Head of caudate nucleus (tissue), 42 donors: ENCODE results near the gene ANO8.

ENCODE experiments used
- DNase-seq, 42 donors: peaks; one replicate each; pipeline versions ENCODE4 v3.0.0 to v3.0.0-alpha.2; 2020 to 2021; ENCODE audit warnings: mixed read lengths in 7 of 42
- intact Hi-C: fragments of 100-400 bp; cut with DNase I; formaldehyde crosslinking; loops from one replicate; pipeline ENCODE4 v1.15.0; 2022

ANO8 gene

GRCh38 chr19:17332360-17332676 is 2.3 kb downstream of the ANO8 start:
- DNase-seq, result no peak
- intact Hi-C loops, result no loop called here

DNA sequence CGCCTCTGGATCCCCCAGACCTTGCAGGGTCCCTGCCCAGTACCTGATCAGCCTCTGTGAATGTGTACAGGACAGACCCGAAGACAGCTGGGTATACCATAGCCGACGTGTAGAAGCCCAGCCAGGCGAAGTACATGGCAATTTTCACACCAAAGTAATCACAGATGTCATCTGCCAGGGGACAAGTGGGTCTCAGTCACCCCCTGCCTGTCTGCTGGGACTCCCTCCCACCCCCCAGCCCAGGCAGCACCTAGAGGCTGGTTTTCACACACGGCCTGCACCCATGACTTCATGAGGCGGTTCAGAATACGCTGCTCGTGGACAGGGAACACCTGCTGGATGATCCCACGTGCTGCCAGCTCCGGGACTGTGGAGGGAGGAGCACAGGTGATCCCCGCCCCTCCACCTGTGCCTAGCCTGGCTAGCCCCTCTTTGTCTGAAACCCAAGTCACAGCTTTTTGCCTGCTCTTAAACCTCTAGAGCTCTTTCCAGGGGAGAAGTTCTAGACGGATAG is 3.6 kb downstream of the ANO8 start:
- intact Hi-C loops, result no loop called here
- DNase-seq, result no peak

GRCh38 chr19:17330262-17331044 is 4.2 kb downstream of the ANO8 start:
- intact Hi-C loops, result no loop called here
- DNase-seq, result no peak

DNA sequence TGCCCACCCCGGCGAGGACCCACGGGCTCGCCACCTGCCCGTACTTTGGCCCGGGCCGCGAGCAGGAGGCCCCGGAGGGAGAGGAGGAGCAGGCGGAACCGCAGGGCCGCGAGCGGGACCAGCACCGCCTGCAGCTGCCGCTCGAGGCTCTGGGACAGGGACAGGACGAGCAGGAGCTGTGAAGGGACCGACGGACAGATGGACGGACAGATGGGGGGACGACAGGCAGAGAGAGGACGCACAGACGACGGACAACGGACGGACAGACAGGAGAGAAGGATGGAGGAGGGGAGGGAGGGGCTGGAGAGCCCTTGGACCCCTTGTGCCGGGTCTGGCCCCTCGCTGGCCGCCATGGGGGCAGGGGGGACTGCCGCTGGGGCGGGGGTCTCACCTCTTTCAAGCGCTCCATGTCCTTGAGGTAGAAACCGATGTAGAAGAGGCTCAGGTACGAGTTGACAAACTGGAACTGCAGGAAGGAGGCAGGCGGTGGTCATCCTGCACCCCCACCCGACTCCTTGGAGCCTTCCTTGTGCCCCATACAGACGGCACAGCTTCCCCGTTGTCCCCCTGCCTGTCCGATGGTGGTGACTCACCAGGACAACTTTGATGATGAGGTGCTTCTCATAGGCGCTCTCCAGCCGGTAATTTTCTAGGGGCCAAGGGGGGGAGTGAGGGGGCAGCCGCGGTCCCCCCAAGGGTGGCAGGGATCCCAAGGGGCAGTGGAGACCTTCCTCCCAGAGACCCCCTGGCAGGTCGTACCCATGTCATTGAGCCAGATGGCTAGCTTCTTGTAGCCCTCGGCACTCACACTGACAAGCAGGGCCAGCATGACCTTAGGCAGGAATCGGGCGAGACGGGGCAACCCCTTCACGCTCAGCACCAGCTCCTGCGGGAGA is 5.0 kb downstream of the ANO8 start:
- intact Hi-C loops, result no loop called here
- DNase-seq, result no peak

DNA sequence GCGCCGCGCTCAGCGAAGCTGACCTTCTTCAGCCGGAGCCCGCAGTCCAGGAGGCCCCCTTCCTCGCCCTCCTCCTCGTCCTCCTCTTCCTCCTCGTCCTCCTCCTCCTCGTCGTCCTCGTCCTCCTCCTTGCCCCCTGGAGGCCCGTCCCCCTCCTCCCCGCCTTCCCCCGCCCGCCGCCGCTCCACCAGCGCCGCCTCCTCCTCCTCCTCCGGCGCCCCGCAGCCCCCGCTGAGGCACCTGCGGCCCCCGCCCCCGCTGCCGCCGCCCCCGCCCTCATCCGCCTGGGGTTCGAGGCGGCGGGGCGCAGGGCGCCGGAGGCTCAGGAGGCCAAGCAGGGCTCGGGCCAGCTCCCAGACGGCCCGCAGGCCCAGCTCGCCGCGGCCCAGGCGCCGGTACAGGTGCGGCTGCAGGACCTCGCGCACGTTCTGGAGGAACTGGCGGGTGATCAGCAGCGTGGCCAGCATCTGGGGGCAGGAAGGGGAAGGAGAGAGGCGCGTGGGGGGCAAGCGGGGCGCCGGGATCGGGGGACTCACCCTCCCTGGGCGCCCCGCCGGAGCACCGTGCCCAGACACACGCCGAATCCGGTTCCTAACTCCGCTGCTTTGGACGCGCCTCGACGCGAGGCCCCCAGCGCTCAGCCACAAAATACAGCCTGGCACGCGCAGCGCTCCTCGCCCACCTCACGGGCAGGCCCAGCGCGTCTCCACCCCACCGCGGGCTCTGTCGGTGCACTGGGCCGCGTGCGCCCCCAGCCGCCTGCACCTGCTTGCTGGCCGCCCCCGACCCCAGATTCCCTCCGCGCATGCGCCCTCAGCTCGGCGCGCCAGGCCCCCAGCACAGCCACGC is 5.9 kb downstream of the ANO8 start:
- no peak for DNase-seq
- intact Hi-C loops, result no loop called here

DNA sequence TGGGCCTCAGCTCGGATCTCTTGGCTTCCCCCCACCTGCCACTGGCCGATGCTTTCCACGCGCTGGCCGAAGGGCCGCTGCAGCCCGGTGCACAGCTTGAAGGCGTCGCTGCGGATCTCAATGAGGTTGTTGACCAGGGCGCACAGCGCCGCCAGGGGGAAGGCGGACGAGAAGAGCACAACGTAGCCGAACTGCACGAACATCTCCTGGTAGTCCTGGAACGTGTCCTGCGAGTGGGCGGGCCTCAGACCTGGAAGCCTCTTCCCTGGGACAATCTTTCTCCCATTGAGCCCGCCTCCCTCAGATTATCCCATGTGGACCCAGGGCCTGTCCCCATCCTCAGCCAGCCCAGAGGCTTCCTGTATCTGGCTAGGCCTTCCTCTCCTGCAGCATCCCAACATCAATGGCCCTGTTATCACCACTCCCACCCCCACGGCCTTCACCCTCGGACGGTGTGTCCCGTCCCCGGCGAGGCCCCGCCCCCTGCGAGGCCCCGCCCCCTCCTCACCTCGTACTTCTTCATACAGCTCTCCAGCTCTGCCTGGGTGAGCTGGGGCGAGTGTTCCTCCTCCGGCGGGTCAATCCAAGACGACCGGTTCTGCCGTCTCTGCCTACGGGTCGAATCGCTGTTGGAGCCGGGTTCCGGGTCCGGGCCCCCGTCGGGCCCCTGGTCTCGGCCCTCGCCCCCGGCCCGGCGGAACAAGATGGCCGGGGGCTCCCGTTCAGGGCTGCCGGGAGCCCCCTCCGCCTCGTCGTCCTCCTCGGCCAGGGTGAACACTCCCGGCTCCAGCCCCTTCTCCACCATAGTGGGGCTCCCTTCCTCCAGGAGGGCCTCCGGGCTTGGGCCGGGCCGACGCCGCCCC is 6.8 kb downstream of the ANO8 start:
- DNase-seq, result no peak
- intact Hi-C loops, result no loop called here

DNA sequence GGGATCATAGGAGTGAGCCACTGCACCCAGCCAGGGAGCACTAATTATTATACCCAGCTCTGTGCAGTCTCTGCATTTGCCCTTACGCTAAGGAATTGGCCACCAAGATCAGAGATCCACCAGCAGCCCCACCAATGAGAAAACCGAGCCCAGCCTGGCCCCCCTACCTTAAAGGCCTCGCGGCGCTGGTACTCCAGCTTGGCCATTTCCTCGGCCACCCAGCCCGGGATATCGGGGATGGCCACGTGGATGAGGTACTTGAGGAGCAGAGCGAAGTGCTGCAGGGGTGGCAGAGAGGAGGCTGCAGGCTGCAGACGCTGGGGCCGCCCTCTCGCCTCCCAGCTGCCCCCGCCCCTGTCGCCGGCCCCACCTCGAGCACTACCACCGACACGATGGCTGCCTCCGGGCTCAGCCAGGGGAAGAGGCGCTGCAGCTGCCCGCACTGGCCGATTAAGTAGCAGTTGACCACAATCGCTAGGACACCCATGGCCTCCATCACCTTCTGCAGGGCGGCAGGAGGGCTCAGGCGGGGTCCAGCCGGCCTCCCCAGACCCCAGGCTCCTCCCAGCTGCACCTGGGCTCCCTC is 7.5 kb downstream of the ANO8 start:
- intact Hi-C loops, result no loop called here
- DNase-seq, result no peak

DNA sequence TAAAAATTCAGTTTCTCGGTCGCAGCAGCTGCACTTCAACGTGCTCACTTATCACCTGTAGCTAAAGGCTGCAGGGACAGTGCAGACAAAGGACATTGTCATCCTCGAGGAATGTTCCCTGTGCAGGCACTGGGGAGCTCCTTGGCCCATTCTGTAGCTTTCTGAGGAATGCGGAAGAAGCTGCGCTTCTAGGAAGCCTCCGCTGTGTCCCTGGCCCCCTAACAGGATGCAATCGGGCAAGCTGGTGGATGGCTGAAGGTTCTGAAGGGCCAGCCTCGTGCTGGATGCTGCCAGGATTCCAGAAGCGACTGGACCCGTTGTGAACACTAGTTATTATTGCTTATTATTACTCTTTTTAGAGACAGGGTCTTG is 8.1 kb downstream of the ANO8 start:
- DNase-seq, result no peak
- intact Hi-C loops, result no loop called here

DNA sequence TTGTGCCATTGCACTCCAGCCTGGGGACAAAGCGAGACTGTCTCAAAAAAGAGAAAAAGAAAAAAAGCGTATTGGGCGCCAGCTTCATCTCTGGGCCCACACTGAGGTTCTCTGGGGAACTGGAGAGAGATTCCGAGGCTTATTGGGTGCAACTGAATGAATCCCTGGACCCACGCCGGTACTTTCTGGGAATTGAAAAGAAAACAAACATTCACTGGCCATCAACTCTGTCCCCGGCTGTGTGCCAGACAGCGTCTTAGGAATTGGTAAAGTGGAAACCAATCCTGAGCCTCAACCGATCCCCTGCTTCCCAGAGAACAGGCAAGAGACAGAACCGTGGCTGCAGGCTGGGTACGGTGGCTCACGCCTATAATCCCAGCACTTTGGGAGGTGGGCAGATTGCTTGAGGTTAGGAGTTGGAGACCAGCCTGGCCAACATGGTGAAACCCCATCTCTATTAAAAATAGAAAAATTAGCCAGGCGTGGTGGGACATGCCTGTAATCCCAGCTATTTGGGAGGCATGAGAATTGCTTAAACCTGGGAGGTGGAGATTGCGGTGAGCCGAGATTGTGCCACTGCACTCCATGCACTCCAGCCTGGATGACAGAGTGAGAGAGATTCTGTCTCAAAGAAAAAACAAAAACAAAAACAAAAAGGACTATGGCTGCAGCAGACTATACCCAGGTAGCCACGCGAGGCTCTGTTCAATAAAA is 8.6 kb downstream of the ANO8 start:
- intact Hi-C loops, result no loop called here
- DNase-seq, result peak in 39 of 42 donors; percentile 20 to 85 (median 63)

DNA sequence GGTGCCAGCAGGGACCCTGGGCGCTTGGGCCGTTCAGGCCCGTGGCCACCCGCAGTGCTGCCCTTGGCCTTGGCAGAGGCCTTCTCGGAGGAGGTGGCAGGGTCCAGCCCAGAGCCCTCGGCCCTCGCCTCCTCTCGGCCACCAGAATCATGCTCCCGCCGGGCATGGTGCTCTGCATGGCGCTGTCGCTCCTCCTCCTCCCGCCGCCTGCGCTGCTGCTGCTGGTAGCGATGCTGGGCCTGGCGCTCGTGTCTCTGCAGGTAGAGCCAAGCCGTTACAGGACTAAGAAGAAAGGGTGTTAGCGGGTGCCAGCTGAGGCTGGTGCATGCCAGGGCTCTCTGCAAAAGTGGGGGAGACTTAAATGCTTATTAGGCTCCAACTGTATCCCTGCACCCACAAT is 9.5 kb downstream of the ANO8 start:
- intact Hi-C loops, result no loop called here
- DNase-seq, result peak in 1 of 42 donors; percentile 43

DNA sequence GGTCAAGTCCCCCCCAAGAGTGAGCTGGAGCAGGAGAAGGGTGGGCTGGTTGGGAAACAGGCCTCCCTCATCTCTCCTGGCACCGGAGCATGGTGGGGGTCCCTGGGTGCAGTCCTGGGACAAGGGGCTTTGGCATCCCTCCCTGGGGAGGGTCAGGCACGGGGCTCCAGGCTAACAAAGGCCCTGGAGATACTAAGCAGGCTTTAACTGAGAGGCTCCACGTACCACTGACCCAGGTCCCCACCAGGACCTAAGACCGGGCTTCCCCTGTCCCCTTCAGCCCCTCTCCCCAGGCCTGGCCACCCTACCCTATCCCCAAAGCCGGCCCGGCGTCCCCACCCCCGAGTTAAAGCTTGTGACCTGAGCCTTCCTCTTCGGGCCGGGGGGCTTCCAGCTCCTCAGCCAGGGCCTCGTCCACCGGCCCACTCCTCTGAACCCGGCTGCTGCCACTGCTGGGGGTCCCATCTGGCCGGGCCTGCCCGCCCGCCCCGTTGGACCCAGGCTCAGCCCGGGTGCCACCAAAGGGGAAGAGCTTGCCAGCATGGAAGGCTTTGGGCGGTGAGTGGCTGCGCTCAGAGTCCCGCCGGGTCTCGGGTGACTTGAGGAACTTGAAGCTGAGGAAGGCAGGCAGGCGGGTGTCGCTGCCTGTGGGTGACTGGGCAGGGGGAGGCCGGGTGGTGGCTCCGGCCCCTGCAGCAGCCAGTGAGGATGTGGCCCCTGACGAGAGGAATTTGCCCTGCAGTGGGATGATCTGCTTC is 10.1 kb downstream of the ANO8 start:
- DNase-seq, result no peak
- intact Hi-C loops, result no loop called here

DNA sequence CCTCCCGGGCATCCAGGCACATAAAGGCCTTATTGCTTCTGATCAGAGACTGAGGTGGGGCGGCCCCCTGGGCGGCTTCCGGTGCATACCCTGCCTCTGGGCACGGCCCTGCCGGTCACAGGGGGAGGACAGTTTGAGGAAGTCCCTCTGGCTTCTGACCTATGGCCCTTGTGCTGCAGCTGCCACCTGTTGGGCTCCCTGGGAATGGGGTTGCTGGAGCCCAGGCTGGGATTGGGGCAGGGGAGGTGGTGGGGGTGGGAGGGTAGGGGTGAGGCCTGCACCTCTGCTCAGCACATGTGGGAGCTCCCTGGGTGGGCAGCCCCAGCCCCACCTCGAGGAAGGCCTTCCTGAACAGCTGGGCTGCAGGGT is 10.7 kb downstream of the ANO8 start:
- no peak for DNase-seq
- intact Hi-C loops, result no loop called here

GRCh38 chr19:17323300-17323963 is 11.2 kb downstream of the ANO8 start:
- intact Hi-C loops, result no loop called here
- no peak for DNase-seq

DNA sequence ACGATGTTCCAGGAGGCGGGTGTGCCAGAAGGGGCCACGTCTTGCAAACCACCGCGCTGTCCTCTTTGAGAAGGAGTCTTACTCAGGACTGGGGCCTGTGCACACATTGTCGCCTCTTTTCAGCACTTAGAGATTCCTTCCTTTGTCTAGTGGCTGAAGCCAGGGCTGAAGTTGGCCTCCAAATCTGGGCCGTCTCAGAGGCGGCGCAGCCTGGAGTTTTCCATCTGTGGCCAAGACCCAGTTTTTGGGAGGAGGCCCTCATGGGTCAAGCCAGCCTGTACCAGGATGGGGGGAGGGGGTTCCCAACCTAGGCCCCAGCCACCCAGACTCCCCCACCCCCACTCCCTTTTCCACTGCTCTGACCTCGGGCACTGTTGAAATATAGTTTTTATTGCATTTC is 11.8 kb downstream of the ANO8 start:
- DNase-seq, result peak in 25 of 42 donors; percentile 19 to 77 (median 51)
- intact Hi-C loops, result no loop called here

- DNase-seq, result no peak
- intact Hi-C loops, result no loop called here
These were observed 12.8 kb downstream of the ANO8 start for GRCh38 chr19:17321655-17322489.

GRCh38 chr19:17320435-17320834 is 14.2 kb downstream of the ANO8 start:
- intact Hi-C loops, result no loop called here
- no peak for DNase-seq
